Heart left ventricle (tissue), 16 donors: ENCODE results near the gene ERGIC1. TPM values are rescaled to one million over a fixed set of nuclear protein-coding genes. Genes with fewer than 3 reads are reported as not detected.

Source experiments
- ATAC-seq, 4 donors: fragments of 200-7000 bp; cut with Tn5 transposase; one replicate each; pipeline ENCODE4 v1.9.1; 2020 to 2022; ENCODE audit warnings: moderate library complexity in 4 of 4, mild to moderate bottlenecking in 3 of 4, moderate number of reproducible peaks in 1 of 4
- DNase-seq, 5 donors: peaks; one replicate each; pipeline ENCODE4 v3.0.0-alpha.2; 2020
- H3K27ac ChIP-seq, 12 donors: fragments of 200-600 bp; sonication (generic) in 4 of 12; one replicate each; pipeline versions ENCODE4 v1.5.0 to v1.8.0; 2016 to 2022; ENCODE audit warnings: mild to moderate bottlenecking in 2 of 12
- H3K27me3 ChIP-seq, 9 donors: fragments of 200-600 bp; sonication (generic) in 2 of 9; one replicate each; pipeline versions ENCODE4 v1.5.1 to v1.8.0; 2016 to 2022; ENCODE audit warnings: mild to moderate bottlenecking in 3 of 9
- H3K36me3 ChIP-seq, 9 donors: fragments of 200-600 bp; sonication (generic) in 2 of 9; one replicate each; pipeline versions ENCODE4 v1.5.0 to v1.8.0; 2018 to 2022; ENCODE audit warnings: mild to moderate bottlenecking in 2 of 9
- H3K4me1 ChIP-seq, 12 donors: fragments of 200-600 bp; sonication (generic) in 4 of 12; one replicate each; pipeline versions ENCODE4 v1.5.0 to v1.8.0; 2016 to 2022; ENCODE audit warnings: mild to moderate bottlenecking in 3 of 12
- H3K4me3 ChIP-seq, 12 donors: fragments of 200-600 bp; sonication (generic) in 4 of 12; one replicate each; pipeline versions ENCODE4 v1.5.0 to v1.8.0; 2017 to 2022; ENCODE audit warnings: mild to moderate bottlenecking in 9 of 12, moderate library complexity in 4 of 12
- H3K9me3 ChIP-seq, 12 donors: fragments of 200-600 bp; sonication (generic) in 4 of 12; one replicate each; pipeline versions ENCODE4 v1.5.0 to v1.8.0; 2016 to 2022; ENCODE audit warnings: mild to moderate bottlenecking in 1 of 12
- POLR2A ChIP-seq, 2 donors: fragments of 450-650 bp; IDR thresholded peaks; one replicate each; pipeline ENCODE4 v1.6.1; 2017; ENCODE audit warnings: antibody characterized with exemption in 2 of 2, mild to moderate bottlenecking in 2 of 2, moderate library complexity in 2 of 2
- WGBS, 4 donors: extraction: QIAGEN DNeasy Blood & Tissue Kit in 2 of 4; methylation state at CpG; one replicate each; pipeline versions ENCODE4 v1.1.5 to v1.1.7; 2013 to 2018; 5-methylcytosine and 5-hydroxymethylcytosine counted together
- intact Hi-C, 10 donors: fragments of 100-400 bp; cut with DNase I; formaldehyde crosslinking; loops; one replicate each; pipeline versions ENCODE4 v1.11.1 to v1.14.2; 2022
- polyA plus RNA-seq, 2 donors: library from polyadenylated mRNA; stranded (reverse); fragments of 200-250 nt; gene quantifications; one replicate each; pipeline ENCODE4 v1.2.3, GENCODE V29; 2013
- total RNA-seq, 9 donors: library from RNA; depleted of rRNA in 2 of 9; stranded (reverse); fragments of >200 nt in 2 of 9; fragmentation: NEBNext Ultra II Directional in 3 of 9; extraction: Animal tissue kit (Norgen Biotek cat#: 25700) in 3 of 9; gene quantifications; one replicate each; pipeline versions ENCODE4 v1.1.0 to v1.2.4, GENCODE V29; 2016 to 2023
- TF ChIP-seq, protein P1 (sequence below), 12 donors: fragments of 200-600 bp; sonication (generic) in 4 of 12; IDR thresholded peaks; one replicate each; pipeline versions ENCODE4 v1.5.0 to v1.8.0; 2018 to 2022; ENCODE audit warnings: antibody characterized with exemption in 12 of 12, mild to moderate bottlenecking in 5 of 12
- donor health status: ischemic (EF 13 %, LVEDD 7.1; RV severe dilation, severe dysfunction).
- donor health status: healthy with polysubstance abuse.
- donor health status: DM: no; HTN: yes; CAD: no.
- donor health status: DM: no; HTN: no; CAD: no.
- donor health status: ischemic (EF 25% LVEDD 6.9; RV normal size, moderate dysfunction).
- donor health status: ischemic (EF 25% LVEDD 5.7; RV mildly dilated, moderate dysfunction).
- donor health status: healthy.
- donor health status: DM: yes; HTN: yes; CAD: no.
- donor health status: ischemic (EF 35%, LVEDD 5.7; RV mildly dilated, moderate dysfunction).
- donor health status: nonischemic (EF 11% LVEDD 7.7; RV severe dilation, severe dysfunction).
- donor health status: DM: yes; HTN: yes; CAD: no.
- donor health status: PGD.
- donor health status: ischemic (EF 29% LVEDD 5.4; RV normal size, mild dysfunction).
- donor health status: nonischemic (EF 23%, LVEDD 6.1; RV moderate dilation, normal function).

The ERGIC1 gene
- total and polyA plus RNA-seq, 11 donors: 66.6 to 115 (median 84.9) TPM

DNA sequence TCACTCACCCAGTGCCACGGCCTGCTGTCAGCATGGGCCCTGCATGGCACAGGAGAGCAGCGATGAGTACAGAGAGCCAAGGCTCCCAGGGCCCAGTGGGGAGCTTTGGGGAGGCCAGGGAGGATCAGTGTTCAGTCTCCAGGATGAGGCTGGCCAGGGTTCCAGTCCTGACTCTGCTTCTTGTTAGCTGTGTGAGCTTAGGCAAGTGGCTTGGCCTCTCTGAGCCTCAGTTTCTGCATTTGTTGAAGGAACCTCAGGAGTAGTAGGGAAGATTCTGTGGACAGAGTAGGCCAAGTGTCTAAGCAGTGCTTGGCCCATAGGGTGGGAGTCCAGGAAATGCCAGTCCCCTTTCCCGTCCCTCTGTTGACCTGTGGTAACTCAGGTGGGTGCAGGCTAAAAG, 39.5 kb downstream of the ERGIC1 start:
- Histone ChIP-seq H3K36me3 (no peaks in the 10 kb centered on the region), H3K27me3 (no peaks in the 10 kb centered on the region), H3K9me3 (no peaks in the 10 kb centered on the region), H3K27ac (peak overlapping the region; percentile 83 to 99 (median 94)), H3K4me1 (peaks cover 28 to 93% (median 74%) of the 10 kb centered on the region in 12 donors), H3K4me3 (no peak overlapping the region)
- ATAC-seq (no peak), DNase-seq (no peak)
- intact Hi-C loops: loop anchor here in 3 of 10 donors (1.0 to 5.0 kb wide), 4 partner anchors 17 to 102 kb away; partner anchors contain the start of gene DUSP1 (in 2 of the 3)
- 55 to 90% (median 67%) methylated on average over 1 to 3 of the region's 3 CpGs for WGBS, 4 donors
- TF ChIP-seq, protein P1, sequence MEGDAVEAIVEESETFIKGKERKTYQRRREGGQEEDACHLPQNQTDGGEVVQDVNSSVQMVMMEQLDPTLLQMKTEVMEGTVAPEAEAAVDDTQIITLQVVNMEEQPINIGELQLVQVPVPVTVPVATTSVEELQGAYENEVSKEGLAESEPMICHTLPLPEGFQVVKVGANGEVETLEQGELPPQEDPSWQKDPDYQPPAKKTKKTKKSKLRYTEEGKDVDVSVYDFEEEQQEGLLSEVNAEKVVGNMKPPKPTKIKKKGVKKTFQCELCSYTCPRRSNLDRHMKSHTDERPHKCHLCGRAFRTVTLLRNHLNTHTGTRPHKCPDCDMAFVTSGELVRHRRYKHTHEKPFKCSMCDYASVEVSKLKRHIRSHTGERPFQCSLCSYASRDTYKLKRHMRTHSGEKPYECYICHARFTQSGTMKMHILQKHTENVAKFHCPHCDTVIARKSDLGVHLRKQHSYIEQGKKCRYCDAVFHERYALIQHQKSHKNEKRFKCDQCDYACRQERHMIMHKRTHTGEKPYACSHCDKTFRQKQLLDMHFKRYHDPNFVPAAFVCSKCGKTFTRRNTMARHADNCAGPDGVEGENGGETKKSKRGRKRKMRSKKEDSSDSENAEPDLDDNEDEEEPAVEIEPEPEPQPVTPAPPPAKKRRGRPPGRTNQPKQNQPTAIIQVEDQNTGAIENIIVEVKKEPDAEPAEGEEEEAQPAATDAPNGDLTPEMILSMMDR (IDR thresholded peaks at IDR 0.05): no peak
- no peak for TF ChIP-seq POLR2A (IDR thresholded peaks at IDR 0.05)

DNA sequence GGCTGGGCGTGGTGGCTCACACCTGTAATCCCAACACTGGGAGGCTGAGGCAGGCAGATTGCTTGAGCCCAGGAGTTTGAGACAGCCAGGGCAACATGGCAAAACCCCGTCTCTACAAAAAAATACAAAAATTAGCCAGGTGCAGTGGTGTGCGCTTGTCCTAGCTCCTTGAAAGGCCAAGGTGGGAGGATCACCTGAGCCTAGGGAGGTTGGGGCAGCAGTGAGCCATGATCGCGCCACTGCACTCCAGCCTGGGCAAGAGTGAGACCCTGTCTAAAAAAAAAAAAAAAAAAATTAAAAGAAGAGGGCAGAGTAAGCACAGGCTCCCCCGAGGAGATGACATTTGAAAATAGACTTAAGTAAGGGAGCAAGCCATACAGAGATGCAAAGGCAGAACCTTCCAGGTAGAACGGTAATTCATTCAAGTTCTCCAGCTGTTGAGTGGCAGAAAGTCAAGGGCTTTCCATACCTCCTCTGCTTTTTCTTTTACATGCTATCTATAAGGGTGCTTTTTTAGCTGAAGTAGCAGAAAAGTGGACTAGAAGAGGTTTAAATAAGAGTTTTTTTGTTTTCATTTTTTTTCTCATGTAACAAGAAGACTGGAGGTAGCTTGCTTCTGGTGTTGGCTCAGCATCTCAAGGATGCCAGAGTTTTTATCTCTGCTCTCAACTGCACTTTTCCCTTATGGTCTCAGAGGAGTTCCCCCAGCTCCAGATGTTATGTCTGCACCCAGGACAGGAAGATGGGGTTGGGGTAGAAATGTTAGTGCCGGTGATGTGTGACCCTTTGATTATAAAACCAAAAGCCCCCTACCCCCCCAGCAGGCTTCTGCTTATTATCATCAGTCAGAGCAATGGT, 40.8 kb downstream of the ERGIC1 start:
- intact Hi-C loops: loop anchor here in 1 of 10 donors (5.0 kb wide), 1 partner anchor 103 kb away; the partner anchor contains the start of gene DUSP1
- Histone ChIP-seq H3K27me3 (no peaks in the 10 kb centered on the region), H3K27ac (peak overlapping the region in 10 of 12 donors; percentile 24 to 99 (median 95)), H3K36me3 (no peaks in the 10 kb centered on the region), H3K9me3 (no peaks in the 10 kb centered on the region), H3K4me1 (peaks cover 15 to 92% (median 68%) of the 10 kb centered on the region in 12 donors), H3K4me3 (no peak overlapping the region)
- no peak for TF ChIP-seq POLR2A (IDR thresholded peaks at IDR 0.05)
- TF ChIP-seq, protein P1 (IDR thresholded peaks at IDR 0.05): no peak
- DNase-seq (no peak), ATAC-seq (no peak)
- 84 to 88% (median 87%) methylated on average over 8 of the region's 8 CpGs for WGBS, 4 donors

DNA sequence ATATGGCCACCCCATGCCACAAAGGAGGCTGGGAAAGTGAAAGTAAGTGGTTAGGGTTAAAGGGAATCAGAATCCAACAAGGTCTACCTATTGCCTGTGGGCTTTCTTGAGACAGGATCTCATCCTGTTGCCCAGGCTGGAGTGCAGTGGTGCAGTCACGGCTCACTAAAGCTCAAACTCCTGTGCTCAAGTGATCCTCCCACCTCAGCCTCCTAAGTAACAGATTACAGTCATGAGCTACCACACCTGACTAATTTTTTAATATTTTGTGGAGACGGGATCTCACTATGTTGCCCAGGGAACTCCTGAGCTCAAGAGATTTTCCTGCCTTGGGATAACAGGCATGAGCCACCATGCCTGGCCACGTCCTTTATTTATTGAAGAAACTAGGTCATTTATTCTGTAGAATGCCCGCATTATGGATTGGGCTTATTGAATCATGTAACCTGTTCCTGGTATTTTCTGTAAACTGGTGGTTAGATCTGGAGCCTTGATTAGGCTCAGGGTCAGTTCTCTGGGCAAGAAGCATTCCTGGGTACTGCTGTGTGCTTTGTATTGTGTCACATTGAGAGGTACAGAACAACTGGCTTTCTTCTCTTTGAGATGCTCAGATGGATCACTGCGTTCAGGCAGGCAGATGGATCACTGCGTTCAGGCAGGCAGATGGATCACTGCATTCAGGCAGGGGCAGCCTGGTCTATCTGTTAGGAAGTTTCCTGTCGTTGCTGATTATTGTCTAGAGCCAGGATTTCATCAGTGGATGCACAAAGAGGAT, 41.6 kb downstream of the ERGIC1 start:
- ATAC-seq: no peak
- peaks cover 12 to 84% (median 65%) of the 10 kb centered on the region in 12 donors for H3K4me1 ChIP-seq
- WGBS, 4 donors: 64 to 75% (median 68%) methylated on average over 6 to 7 of the region's 7 CpGs

More for the DNA sequence above, 41.6 kb downstream of the ERGIC1 start:
- intact Hi-C loops: no loop called here
- Histone ChIP-seq H3K4me3 (no peak overlapping the region), H3K36me3 (no peaks in the 10 kb centered on the region), H3K27me3 (no peaks in the 10 kb centered on the region), H3K9me3 (no peaks in the 10 kb centered on the region), H3K27ac (peak overlapping the region in 9 of 12 donors; percentile 15 to 99 (median 93))
- no peak for TF ChIP-seq POLR2A (IDR thresholded peaks at IDR 0.05)
- TF ChIP-seq, protein P1 (IDR thresholded peaks at IDR 0.05): no peak
- DNase-seq: no peak
